SU-DHL-6 (cell line): ENCODE data around the gene TBL1X.

Source experiments
- H2AFZ ChIP-seq: fragments of 200-600 bp; sonication (generic); 2 replicates; pipeline ENCODE4 v1.6.1; 2014; ENCODE audit warnings: low read depth, mild to moderate bottlenecking, moderate library complexity, mixed read lengths, antibody characterized with exemption, low read length; ENCODE audit not compliant: severe bottlenecking
- H3F3A ChIP-seq: fragments of 200-600 bp; shearing (Covaris generic); 2 replicates; pipeline ENCODE4 v1.6.0; 2016; ENCODE audit warnings: antibody characterized with exemption, mild to moderate bottlenecking; ENCODE audit not compliant: insufficient read depth
- H3K27ac ChIP-seq: fragments of 200-600 bp; sonication (generic); 2 replicates; pipeline ENCODE4 v1.5.1; 2016; ENCODE audit warnings: low read depth, mild to moderate bottlenecking, low read length, moderate library complexity, mixed read lengths
- H3K27me3 ChIP-seq: fragments of 200-600 bp; sonication (generic), shearing (Covaris generic); 2 replicates; pipeline ENCODE4 v1.6.0; 2014; ENCODE audit warnings: mild to moderate bottlenecking, low read length
- H3K36me3 ChIP-seq: fragments of 200-600 bp; sonication (generic); 2 replicates; pipeline ENCODE4 v1.6.1; 2014; ENCODE audit warnings: mild to moderate bottlenecking, low read length, mixed read lengths
- H3K4me2 ChIP-seq: fragments of 300-600, 200-600 bp; shearing (Covaris generic), sonication (generic); 2 replicates; pipeline ENCODE4 v1.6.0; 2014; ENCODE audit warnings: low read length, low read depth, mild to moderate bottlenecking; ENCODE audit not compliant: poor library complexity, severe bottlenecking
- H3K4me3 ChIP-seq: fragments of 200-600 bp; sonication (generic); 2 replicates; pipeline ENCODE4 v1.5.1; 2014; ENCODE audit warnings: antibody characterized with exemption, low read length, mild to moderate bottlenecking, mixed read lengths; ENCODE audit not compliant: insufficient read depth, poor library complexity, severe bottlenecking
- H3K79me2 ChIP-seq: fragments of 200-600 bp; sonication (generic); 2 replicates; pipeline ENCODE4 v1.6.1; 2014; ENCODE audit warnings: mild to moderate bottlenecking, low read length, moderate library complexity; ENCODE audit not compliant: insufficient read depth
- H3K9ac ChIP-seq: fragments of 200-600 bp; sonication (generic); 2 replicates; pipeline ENCODE4 v1.7.0; 2014; ENCODE audit warnings: mild to moderate bottlenecking, low read length
- H3K9me2 ChIP-seq: fragments of 200-600 bp; sonication (generic); replicated peaks from 2 replicates; pipeline ENCODE4 v1.6.1; 2014; ENCODE audit warnings: low read length; ENCODE audit not compliant: insufficient read depth
- H3K9me3 ChIP-seq: fragments of 200-600 bp; sonication (generic); 2 replicates; pipeline ENCODE4 v1.6.1; 2014; ENCODE audit warnings: low read length, mixed read lengths; ENCODE audit not compliant: insufficient read depth
- H4K20me1 ChIP-seq: fragments of 200-600 bp; sonication (generic); 2 replicates; pipeline ENCODE4 v1.6.1; 2014; ENCODE audit warnings: low read depth, mild to moderate bottlenecking, antibody characterized with exemption, low read length, moderate library complexity, mixed read lengths
- EZH2phosphoT487 ChIP-seq: fragments of 200-600 bp; sonication (generic), shearing (Covaris generic); conservative IDR thresholded peaks from 2 replicates; pipeline ENCODE4 v1.6.1; 2018; ENCODE audit warnings: mild to moderate bottlenecking, antibody characterized with exemption, low read length, moderate library complexity, mixed read lengths
- TF ChIP-seq, protein P1 (sequence below): fragments of 200-600 bp; sonication (generic); IDR thresholded peaks from one replicate; pipeline ENCODE4 v1.5.1; 2017; ENCODE audit warnings: antibody characterized with exemption, mild to moderate bottlenecking, low read length, moderate library complexity; ENCODE audit not compliant: insufficient read depth, poor library complexity, severe bottlenecking

The TBL1X gene

GRCh38 chrX:9739130-9739529 is 274.3 kb downstream of the TBL1X start:
- Histone ChIP-seq H3K79me2 (no peaks in the 10 kb centered on the region), H3K9me3 (no peaks in the 10 kb centered on the region), H3K9ac (no peak overlapping the region), H3K9me2 (no peaks in the 10 kb centered on the region), H4K20me1 (no peaks in the 10 kb centered on the region), H3K4me3 (no peak overlapping the region), H3K4me2 (no peak overlapping the region), H3K36me3 (no peaks in the 10 kb centered on the region), H3K27me3 (no peaks in the 10 kb centered on the region), H3F3A (no peaks in the 10 kb centered on the region), H2AFZ (no peak overlapping the region), H3K27ac (no peak overlapping the region)
- TF ChIP-seq EZH2phosphoT487: no peak
- TF ChIP-seq, protein P1, sequence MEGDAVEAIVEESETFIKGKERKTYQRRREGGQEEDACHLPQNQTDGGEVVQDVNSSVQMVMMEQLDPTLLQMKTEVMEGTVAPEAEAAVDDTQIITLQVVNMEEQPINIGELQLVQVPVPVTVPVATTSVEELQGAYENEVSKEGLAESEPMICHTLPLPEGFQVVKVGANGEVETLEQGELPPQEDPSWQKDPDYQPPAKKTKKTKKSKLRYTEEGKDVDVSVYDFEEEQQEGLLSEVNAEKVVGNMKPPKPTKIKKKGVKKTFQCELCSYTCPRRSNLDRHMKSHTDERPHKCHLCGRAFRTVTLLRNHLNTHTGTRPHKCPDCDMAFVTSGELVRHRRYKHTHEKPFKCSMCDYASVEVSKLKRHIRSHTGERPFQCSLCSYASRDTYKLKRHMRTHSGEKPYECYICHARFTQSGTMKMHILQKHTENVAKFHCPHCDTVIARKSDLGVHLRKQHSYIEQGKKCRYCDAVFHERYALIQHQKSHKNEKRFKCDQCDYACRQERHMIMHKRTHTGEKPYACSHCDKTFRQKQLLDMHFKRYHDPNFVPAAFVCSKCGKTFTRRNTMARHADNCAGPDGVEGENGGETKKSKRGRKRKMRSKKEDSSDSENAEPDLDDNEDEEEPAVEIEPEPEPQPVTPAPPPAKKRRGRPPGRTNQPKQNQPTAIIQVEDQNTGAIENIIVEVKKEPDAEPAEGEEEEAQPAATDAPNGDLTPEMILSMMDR: no peak

DNA sequence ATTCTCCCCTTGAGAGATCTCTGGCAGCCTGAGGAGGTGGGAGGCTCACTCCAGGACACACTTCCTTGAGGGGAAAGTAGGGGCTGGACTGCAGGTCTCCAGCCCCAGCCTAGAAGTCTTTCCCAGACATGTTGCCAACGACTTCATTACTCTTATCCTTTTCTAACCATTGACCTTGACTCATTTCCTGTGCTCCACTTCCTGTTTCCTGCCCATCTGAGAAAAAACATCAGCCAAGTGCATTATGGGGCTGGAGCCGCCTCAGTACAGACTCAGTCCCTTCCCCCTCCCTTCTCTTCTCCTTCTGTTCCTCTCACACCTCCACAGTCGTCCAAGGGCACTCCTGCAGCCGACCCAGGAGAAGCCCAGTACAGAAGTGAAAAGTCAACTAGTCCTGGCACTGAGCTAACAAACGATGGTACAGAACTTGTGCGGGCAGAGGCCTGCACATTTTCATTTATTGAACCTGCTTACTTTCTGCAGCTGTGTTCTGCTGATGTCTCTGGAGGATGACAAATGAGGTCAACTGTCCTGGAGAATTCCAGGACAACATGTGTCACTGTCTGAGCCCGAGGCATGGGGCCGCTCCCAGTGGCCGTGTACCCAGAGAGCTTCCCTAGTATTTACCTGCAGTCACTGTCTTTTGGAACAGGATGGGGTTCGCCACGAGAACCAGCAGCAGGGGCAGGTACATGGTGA is 280.7 kb downstream of the TBL1X start:
- Histone ChIP-seq H3K79me2 (no peaks in the 10 kb centered on the region), H3K27ac (no peak overlapping the region), H3K9me2 (no peaks in the 10 kb centered on the region), H3K9me3 (no peaks in the 10 kb centered on the region), H4K20me1 (no peaks in the 10 kb centered on the region), H3K4me3 (no peak overlapping the region), H3K36me3 (no peaks in the 10 kb centered on the region), H3F3A (no peaks in the 10 kb centered on the region), H3K27me3 (no peaks in the 10 kb centered on the region), H3K9ac (no peak overlapping the region), H3K4me2 (no peak overlapping the region), H2AFZ (no peak overlapping the region)
- TF ChIP-seq, protein P1: no peak
- no peak for TF ChIP-seq EZH2phosphoT487

GRCh38 chrX:9746148-9746888 is 281.5 kb downstream of the TBL1X start:
- H3K4me2 ChIP-seq: no peak overlapping the region
- H4K20me1 ChIP-seq: no peaks in the 10 kb centered on the region
- TF ChIP-seq, protein P1: no peak
- no peak for TF ChIP-seq EZH2phosphoT487
- H3K9ac ChIP-seq: no peak overlapping the region
- no peaks in the 10 kb centered on the region for H3K79me2 ChIP-seq
- H3K27me3 ChIP-seq: no peaks in the 10 kb centered on the region
- H3K27ac ChIP-seq: no peak overlapping the region
- H3K36me3 ChIP-seq: no peaks in the 10 kb centered on the region
- H3K9me2 ChIP-seq: no peaks in the 10 kb centered on the region
- no peak overlapping the region for H2AFZ ChIP-seq
- no peak overlapping the region for H3K4me3 ChIP-seq
- no peaks in the 10 kb centered on the region for H3F3A ChIP-seq
- no peaks in the 10 kb centered on the region for H3K9me3 ChIP-seq
